ENCODE data around the gene LAMP5. TPM values are rescaled to one million over a fixed set of nuclear protein-coding genes. Genes with fewer than 3 reads are reported as not detected.

Gene LAMP5
- total RNA-seq, 4 donors from 2014 or later = not detected

GRCh38 chr20:9535449-9535848, 21.1 kb downstream of the LAMP5 start:
- H3K4me1 ChIP-seq = no peaks in the 10 kb centered on the region
- no peak for DNase-seq
- WGBS, 2 donors = 80 to 92% methylated on average over 2 of the region's 2 CpGs
- H3K27me3 ChIP-seq = no peaks in the 10 kb centered on the region
- no peaks in the 10 kb centered on the region for H3K36me3 ChIP-seq
- TF ChIP-seq CTCF (IDR thresholded peaks at IDR 0.05) = no peak
- no peak for TF ChIP-seq POLR2A (IDR thresholded peaks at IDR 0.05)
- intact Hi-C loops (cut with DNase I) = no loop called here
- H3K9me3 ChIP-seq = no peaks in the 10 kb centered on the region
- H3K27ac ChIP-seq = no peak overlapping the region
- H3K4me3 ChIP-seq = no peak overlapping the region

- Histone ChIP-seq H3K36me3 (no peaks in the 10 kb centered on the region), H3K4me1 (no peaks in the 10 kb centered on the region), H3K9me3 (no peaks in the 10 kb centered on the region), H3K4me3 (no peak overlapping the region), H3K27ac (no peak overlapping the region), H3K27me3 (no peaks in the 10 kb centered on the region)
- no peak for DNase-seq
- TF ChIP-seq POLR2A (IDR thresholded peaks at IDR 0.05) (no peak), CTCF (IDR thresholded peaks at IDR 0.05) (no peak)
- intact Hi-C loops (cut with DNase I) = no loop called here
- 58 to 71% methylated on average over 4 of the region's 4 CpGs for WGBS, 2 donors
Measured at GRCh38 chr20:9543214-9543613, 28.8 kb downstream of the LAMP5 start.

- no peak for DNase-seq
- no peak overlapping the region for H3K27ac ChIP-seq
- H3K4me3 ChIP-seq = no peak overlapping the region
- H3K9me3 ChIP-seq = no peaks in the 10 kb centered on the region
- no peak for TF ChIP-seq CTCF (IDR thresholded peaks at IDR 0.05)
- TF ChIP-seq POLR2A (IDR thresholded peaks at IDR 0.05) = no peak
- intact Hi-C loops (cut with DNase I) = no loop called here
- H3K27me3 ChIP-seq = no peaks in the 10 kb centered on the region
- H3K36me3 ChIP-seq = no peaks in the 10 kb centered on the region
- no peaks in the 10 kb centered on the region for H3K4me1 ChIP-seq
- 50 to 69% methylated on average over 1 of the region's 1 CpG for WGBS, 2 donors
Measured at GRCh38 chr20:9550283-9550682, 35.9 kb downstream of the LAMP5 start.

GRCh38 chr20:9550871-9551270, 36.5 kb downstream of the LAMP5 start:
- H3K4me1 ChIP-seq = no peaks in the 10 kb centered on the region
- no peak for TF ChIP-seq CTCF (IDR thresholded peaks at IDR 0.05)
- TF ChIP-seq POLR2A (IDR thresholded peaks at IDR 0.05) = no peak
- intact Hi-C loops (cut with DNase I) = no loop called here

GRCh38 chr20:9551808-9552550, 37.6 kb downstream of the LAMP5 start:
- Histone ChIP-seq H3K36me3 (no peaks in the 10 kb centered on the region), H3K4me1 (no peaks in the 10 kb centered on the region), H3K27ac (no peak overlapping the region), H3K4me3 (no peak overlapping the region), H3K9me3 (no peaks in the 10 kb centered on the region), H3K27me3 (no peaks in the 10 kb centered on the region)
- no peak for TF ChIP-seq POLR2A (IDR thresholded peaks at IDR 0.05)
- no peak for TF ChIP-seq CTCF (IDR thresholded peaks at IDR 0.05)
- intact Hi-C loops (cut with DNase I) = no loop called here
- no peak for DNase-seq
- 71 to 75% methylated on average over 4 of the region's 4 CpGs for WGBS, 2 donors

More at GRCh38 chr20:9550871-9551270, 36.5 kb downstream of the LAMP5 start:
- Histone ChIP-seq H3K4me3 (no peak overlapping the region), H3K27me3 (no peaks in the 10 kb centered on the region), H3K27ac (no peak overlapping the region), H3K9me3 (no peaks in the 10 kb centered on the region), H3K36me3 (no peaks in the 10 kb centered on the region)
- DNase-seq = no peak
- 69 to 71% methylated on average over 2 of the region's 2 CpGs for WGBS, 2 donors

All from esophagus squamous epithelium (tissue), 5 donors.